Measurements from ENCODE around the gene GLRA3.
"Not testable (repeated sequence)": the region's sequence is repeated elsewhere in the genome, so short reads cannot be mapped to it uniquely, and the experiment has no call there.

Gene GLRA3

GRCh38 chr4:174658246-174658645 is 170.8 kb downstream of the GLRA3 start:
- no peak for DNase-seq (ENCODE audit: low read depth)

- no peak for DNase-seq (ENCODE audit: low read depth)
Measured at GRCh38 chr4:174657472-174657871, 171.6 kb downstream of the GLRA3 start.

- no peak for DNase-seq (ENCODE audit: low read depth)
Measured at GRCh38 chr4:174654634-174655033, 174.4 kb downstream of the GLRA3 start.

- DNase-seq (ENCODE audit: low read depth): no peak
Measured at GRCh38 chr4:174650711-174651355, 178.2 kb downstream of the GLRA3 start.

- no peak for DNase-seq (ENCODE audit: low read depth)
Measured at GRCh38 chr4:174648812-174649211, 180.2 kb downstream of the GLRA3 start.

- no peak for DNase-seq (ENCODE audit: low read depth)
Measured at GRCh38 chr4:174646326-174646725, 182.7 kb downstream of the GLRA3 start.

- DNase-seq (ENCODE audit: low read depth): no peak
Measured at GRCh38 chr4:174640146-174640545, 188.9 kb downstream of the GLRA3 start.

GRCh38 chr4:174635732-174636131 is 193.3 kb downstream of the GLRA3 start:
- no peak for DNase-seq (ENCODE audit: low read depth)

GRCh38 chr4:174633399-174633798 is 195.6 kb downstream of the GLRA3 start:
- no peak for DNase-seq (ENCODE audit: low read depth)

GRCh38 chr4:174631901-174632758 is 196.9 kb downstream of the GLRA3 start:
- no peak for DNase-seq (ENCODE audit: low read depth)

GRCh38 chr4:174629907-174630450 is 199.1 kb downstream of the GLRA3 start:
- DNase-seq (ENCODE audit: low read depth): not testable (repeated sequence)

GRCh38 chr4:174629265-174629664 is 199.8 kb downstream of the GLRA3 start:
- no peak for DNase-seq (ENCODE audit: low read depth)

- no peak for DNase-seq (ENCODE audit: low read depth)
Measured at GRCh38 chr4:174628191-174628590, 200.9 kb downstream of the GLRA3 start.

GRCh38 chr4:174627473-174627872 is 201.6 kb downstream of the GLRA3 start:
- DNase-seq (ENCODE audit: low read depth): no peak

- no peak for DNase-seq (ENCODE audit: low read depth)
Measured at GRCh38 chr4:174626342-174627008, 202.6 kb downstream of the GLRA3 start.

- no peak for DNase-seq (ENCODE audit: low read depth)
Measured at GRCh38 chr4:174616661-174617060, 212.4 kb downstream of the GLRA3 start.

GRCh38 chr4:174613979-174614378 is 215.1 kb downstream of the GLRA3 start:
- no peak for DNase-seq (ENCODE audit: low read depth)

GRCh38 chr4:174611792-174612191 is 217.3 kb downstream of the GLRA3 start:
- no peak for DNase-seq (ENCODE audit: low read depth)

GRCh38 chr4:174607792-174608191 is 221.3 kb downstream of the GLRA3 start:
- no peak for DNase-seq (ENCODE audit: low read depth)

- DNase-seq (ENCODE audit: low read depth): no peak
Measured at GRCh38 chr4:174604198-174604597, 224.8 kb downstream of the GLRA3 start.

- DNase-seq (ENCODE audit: low read depth): no peak
Measured at GRCh38 chr4:174600391-174600790, 228.7 kb downstream of the GLRA3 start.

GRCh38 chr4:174598800-174599199 is 230.2 kb downstream of the GLRA3 start:
- no peak for DNase-seq (ENCODE audit: low read depth)

- no peak for DNase-seq (ENCODE audit: low read depth)
Measured at GRCh38 chr4:174596513-174596912, 232.5 kb downstream of the GLRA3 start.
